ENCODE data around the gene HAUS2.
"Not testable (repeated sequence)": the region's sequence is repeated elsewhere in the genome, so short reads cannot be mapped to it uniquely, and the experiment has no call there.

HAUS2 gene

DNA sequence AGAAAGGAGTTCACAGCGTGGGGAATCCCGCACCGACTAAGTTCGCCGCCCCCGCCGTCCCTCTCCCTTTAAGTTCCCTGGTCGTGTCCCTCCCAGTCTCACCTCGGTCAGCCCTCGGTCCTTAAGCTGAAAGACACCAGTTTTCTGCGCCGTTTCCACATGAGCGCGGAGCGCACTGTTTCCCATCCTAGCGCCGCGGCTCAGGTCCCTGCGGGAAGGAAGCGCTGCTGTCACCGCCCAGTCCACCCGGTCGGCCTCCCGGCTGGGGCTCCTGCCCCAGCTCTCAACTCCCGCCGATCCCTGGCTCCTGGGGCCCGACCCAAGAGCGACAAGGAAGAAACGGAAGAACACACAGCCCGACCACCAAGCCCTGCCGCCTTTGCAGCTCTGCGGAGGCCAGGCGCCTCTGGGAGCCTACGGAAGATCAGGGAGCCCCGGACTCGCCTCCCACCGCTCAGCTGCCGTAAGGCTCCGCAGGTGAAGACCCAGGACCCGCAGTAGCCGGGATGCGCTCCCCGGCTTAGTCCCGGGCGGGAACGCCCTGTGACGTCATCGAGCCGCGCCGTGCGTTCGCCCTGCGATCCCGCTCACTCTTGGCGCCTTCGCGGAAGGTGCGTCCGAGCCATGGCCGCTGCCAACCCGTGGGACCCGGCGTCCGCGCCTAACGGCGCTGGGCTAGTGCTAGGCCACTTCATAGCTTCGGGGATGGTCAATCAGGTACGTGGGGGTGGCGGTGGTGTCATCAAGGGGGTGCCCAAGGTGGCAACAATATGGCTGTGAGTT is at the start of gene HAUS2, which contains the start of gene LRRC57:
Gene HAUS2, plus strand, starts transcription at position 590 of the 783 bp plus-strand sequence. Its CDS starts 35 bp downstream, at position 625.
Gene LRRC57, minus strand, starts transcription at position 545 of the 783 bp plus-strand sequence. Its CDS starts 359 bp downstream, at position 186.
- peak; percentile 80 to 81 for DNase-seq (ENCODE audit: low read depth in 2 of 2, low spot score in 1 of 2)

DNA sequence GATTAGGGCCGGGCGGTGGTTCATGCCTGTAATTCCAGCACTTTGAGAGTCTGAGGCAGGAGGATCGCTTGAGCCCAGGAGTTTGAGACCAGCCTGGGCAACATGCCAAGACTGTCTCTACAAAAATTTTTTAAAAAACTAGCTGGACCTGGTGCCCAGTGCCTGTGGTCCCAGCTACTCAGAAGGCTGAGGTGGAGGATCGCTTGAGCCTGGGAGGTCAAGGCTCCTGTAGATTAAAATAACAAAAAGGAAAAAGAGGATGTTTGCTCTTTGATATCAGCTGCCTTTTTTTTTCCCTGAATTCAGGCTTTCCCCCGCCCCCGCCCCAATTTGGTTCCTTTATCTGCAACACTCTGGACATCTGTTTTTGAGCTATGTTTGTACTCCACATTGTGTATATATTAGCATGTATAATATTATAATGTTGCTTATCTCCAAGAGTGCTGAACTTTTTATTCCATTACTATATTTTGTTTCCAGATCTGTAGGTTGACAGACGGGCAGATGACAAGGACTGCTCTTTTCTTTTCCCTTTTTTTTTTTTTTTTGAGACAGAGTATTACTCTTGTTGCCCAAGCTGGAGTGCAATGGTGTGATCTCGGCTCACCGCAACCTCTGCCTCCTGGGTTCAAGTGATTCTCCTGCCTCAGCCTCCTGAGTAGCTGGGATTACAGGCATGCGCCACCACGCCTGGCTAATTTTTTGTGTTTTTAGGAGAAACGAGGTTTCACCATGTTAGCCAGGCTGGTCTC is 48.6 kb upstream of the HAUS2 start:
- DNase-seq (ENCODE audit: low read depth in 2 of 2, low spot score in 1 of 2): no peak

DNA sequence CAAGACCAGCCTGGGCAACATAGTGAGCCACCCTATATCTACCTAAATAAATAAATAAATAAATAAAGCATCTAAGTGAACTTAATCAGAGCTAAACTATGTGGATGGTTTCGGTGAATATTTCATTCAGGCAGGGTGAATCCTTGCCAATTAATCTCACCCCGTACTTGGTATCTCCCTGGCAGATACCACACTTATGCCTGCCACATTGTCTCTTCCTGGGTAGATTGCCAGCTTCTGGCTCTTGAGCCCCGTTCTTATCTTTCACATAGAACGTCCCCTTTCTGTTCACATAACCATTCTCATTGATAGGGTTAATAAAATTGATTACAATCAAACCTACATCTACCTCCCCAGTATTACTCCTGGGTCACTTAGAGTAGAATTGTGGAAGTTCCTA is 46.2 kb upstream of the HAUS2 start:
- DNase-seq (ENCODE audit: low read depth in 2 of 2, low spot score in 1 of 2): no peak

DNA sequence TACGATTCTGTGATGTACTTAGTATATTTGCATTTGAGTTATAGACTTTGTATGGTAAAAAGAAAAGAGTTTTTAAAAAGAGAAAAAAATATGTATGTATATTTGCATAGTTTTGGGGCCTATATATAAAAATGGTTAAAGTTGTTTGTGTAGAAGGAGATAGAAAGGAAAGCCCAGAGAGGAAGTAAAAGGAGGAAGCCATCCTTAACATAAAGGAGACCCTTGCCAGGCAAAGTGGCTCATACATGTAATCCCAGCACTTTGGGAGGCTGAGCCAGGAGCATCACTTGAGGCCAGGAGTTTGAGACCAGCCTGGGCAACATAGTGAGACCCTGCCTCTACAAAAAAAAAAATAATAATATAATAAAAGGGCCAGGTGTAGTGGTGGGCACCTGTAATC is 44.8 kb upstream of the HAUS2 start:
- no peak for DNase-seq (ENCODE audit: low read depth in 2 of 2, low spot score in 1 of 2)

DNA sequence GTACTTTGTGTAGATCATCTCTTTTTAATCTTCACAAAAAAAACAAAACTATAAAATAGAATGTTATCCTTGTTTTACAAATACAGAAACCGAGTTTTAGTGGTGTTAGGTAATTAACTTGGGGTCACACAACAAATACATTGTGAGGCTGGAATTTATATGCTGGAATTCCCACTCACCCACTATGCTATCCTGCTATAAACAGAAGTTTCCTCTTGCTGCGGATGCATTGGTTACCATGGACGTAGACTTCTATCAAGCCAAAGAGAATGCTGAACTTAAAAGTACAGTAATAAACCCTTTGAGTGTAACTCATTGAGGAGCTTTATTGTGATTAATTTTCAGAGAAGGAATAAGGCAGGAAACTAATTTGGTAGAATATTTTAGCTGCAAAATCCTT is 44.0 kb upstream of the HAUS2 start:
- DNase-seq (ENCODE audit: low read depth in 2 of 2, low spot score in 1 of 2): no peak

DNA sequence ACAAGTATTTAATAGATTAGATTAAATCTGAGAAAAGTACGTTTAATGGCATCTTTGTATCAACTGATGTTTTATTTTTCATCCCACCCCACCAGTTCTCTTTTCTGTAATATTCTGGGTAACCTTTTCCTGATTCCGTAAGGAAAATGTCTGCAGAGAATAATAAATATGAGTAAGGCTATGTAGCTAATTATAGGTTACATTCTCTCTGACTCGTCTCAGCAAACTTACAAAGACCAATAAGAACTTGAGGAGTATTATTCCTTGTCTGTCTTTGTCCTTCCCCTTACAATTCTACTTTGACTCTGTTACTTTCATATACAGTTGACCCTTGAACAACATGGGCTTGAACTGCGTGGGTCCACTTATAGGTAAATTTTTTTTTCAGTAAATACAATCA is 41.1 kb upstream of the HAUS2 start:
- DNase-seq (ENCODE audit: low read depth in 2 of 2, low spot score in 1 of 2): no peak

DNA sequence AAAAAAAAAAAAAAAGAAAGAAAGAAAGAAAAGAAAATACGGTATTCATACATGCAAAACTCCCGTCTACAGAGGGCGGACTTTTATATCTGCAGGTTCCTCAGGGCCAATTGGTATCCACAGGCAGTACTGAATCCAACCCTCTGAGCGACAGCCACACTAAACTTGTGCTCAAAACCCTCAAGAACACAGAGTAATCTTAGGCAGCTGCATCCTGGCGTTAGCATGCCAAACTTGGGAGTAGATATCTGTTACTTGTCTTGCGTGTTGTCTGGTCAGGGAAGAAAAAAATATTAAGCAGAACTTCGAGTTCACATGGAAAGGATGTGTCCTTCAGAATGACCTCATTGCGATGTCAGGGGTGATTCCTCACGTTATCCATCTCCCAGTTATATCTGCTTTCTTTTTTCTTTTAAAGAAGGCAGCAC is 40.4 kb upstream of the HAUS2 start:
- no peak for DNase-seq (ENCODE audit: low read depth in 2 of 2, low spot score in 1 of 2)

DNA sequence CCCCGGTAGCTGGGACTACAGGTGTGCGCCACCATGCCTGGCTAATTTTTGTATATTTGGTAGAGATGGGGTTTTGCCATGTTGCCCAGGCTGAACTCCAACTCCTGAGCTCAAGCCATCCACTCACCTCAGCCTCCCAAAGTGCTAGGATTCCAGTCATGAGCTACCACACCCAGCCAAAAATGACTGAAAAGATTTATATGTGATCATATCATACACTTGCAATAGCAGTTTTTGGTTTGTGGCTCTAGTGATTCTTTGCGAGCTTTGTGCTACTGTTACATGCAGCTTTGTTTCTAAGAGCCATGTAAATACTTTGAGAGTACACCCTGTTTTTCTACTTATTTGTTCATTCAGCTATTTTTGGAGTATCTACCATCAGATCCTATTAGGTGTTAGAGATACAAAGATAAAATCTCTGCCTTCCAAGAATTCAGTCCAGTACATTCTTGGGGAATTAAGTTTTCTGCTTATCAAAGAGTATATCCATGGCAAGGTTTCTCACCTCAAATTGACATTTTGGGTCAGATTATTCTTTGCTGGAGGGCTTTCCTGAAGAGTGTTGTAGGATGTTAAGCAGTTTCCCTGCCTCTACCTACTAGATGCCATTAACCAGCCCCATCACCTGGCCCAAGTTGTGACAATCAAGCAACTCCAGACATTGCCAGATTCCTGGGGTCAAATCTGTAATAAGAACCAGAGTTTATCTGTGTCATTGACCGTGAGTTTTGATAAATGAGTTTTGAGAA is 38.2 kb upstream of the HAUS2 start:
- no peak for DNase-seq (ENCODE audit: low read depth in 2 of 2, low spot score in 1 of 2)

DNA sequence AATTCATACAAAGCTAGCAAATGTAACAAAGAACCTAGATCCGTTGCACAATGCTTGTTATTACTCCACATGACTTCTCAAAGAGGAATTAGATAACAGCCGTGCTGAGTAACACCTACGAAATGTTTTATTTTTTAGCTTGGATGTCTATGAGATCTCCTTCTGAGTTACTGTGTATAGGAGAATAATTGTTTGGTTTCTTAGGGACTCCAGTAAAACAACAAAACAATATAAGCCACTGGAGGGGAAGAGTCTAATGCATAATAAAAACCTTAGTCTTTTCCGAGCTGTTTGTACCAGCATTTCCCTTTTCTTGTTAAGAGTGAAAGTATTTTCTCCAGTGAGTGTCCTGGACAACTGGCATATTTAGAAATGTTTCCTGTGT is 37.6 kb upstream of the HAUS2 start:
- no peak for DNase-seq (ENCODE audit: low read depth in 2 of 2, low spot score in 1 of 2)

DNA sequence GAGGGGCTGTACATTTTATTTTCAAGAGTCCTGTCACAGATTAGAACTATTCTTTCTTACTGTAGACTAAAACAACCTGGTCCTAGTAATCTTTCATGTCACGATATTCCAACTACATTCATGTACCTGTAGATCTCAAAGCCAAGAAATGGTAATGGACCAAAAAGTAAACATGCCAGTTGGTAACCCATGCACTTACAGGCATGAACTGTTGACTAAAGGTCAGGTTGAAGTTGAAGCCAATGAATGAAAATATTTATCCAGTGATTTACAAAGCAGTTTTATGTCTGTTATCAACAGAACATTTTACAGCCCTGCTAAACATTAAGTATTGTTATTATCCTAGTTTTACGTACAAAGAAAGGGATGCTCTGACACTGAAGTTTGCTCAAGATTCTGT is 25.3 kb upstream of the HAUS2 start:
- no peak for DNase-seq (ENCODE audit: low read depth in 2 of 2, low spot score in 1 of 2)

DNA sequence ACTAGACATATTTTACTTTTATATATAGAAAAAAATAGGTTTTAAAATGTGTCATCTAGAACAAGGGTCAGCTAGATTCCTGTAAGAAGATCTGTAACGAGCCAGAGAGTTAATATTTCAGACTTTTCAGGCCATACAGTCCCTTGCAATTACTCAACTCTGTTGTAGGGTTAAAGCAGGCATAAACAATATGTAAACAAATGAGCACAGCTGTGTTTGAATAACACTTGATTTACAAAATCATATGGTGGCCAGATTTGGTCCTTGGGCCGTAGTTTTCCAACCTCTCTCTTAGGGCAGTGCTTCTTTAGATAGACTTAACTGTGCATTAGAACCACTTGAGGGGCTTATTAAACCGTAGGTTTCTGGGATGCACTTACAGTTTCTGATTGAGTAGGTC is 19.7 kb upstream of the HAUS2 start:
- no peak for DNase-seq (ENCODE audit: low read depth in 2 of 2, low spot score in 1 of 2)

DNA sequence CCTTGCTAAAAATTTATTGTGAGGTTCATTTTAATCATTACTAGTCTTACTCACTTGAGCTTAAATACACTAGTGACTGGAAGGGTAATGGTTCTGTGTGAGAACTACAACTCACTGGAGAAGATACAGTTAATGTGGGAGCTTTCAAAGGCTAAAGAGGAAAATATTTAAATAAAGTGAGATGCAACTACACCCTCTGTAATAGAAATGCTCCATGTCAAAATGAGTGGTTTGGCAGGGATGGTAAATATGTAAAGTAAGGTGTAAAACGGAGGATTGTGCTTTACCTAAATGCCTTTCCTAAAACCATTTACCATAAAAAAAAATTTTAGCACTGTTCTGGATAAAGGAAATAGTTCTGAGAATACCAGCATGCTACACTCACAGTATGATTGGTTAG is 15.4 kb upstream of the HAUS2 start:
- no peak for DNase-seq (ENCODE audit: low read depth in 2 of 2, low spot score in 1 of 2)

DNA sequence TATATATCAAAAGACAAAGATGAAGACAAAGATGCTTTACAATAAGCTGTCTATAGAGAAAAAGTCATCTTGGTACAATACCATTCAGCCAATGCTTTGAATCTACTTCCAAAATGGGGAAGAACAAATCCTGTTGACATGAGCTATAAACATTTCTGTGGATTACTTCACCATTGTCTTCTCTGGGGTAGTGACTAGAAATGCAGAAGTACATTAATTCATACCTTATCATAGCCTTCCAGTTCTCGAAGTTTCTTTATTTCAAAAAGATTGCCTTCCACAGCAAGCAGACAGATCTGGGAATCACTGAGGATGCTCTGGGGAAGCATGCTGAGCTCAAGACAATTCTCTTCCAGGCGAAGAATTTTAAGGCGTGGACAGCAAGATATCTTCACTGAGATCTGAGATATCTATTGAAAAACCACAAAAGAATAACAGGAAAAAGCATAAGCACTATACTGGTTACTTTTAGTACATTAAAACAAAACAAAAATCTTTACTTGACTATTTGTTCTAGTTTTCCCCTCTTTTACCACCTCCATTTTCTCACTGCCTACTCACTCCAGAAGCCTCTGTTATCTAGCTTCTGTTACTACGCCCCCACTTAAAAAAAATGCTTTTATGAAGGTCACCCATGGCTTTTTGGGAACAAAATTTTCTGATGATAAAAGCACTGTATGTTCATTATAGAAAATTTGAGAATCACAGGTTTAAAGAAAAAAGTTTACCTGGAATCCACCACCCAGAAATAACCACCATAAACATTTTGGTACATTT is 3.6 kb upstream of the HAUS2 start:
- no peak for DNase-seq (ENCODE audit: low read depth in 2 of 2, low spot score in 1 of 2)

DNA sequence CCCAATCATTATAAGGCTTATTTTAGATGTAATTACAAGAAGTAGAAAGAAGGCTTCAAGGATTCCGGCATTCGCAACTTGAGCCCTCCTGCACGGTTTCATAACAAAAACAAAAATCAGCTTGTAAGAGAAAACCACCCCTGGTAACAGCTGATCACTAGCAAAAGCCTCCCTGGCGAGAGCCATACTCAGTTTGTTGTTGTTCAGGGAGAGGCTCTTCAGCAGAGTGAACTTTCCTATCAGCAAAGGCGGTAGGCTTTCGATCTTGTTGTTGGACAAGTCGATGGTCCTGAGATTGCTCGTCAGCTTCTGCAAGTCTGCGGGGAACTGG is 755 bp upstream of the HAUS2 start:
- DNase-seq (ENCODE audit: low read depth in 2 of 2, low spot score in 1 of 2): no peak

DNA sequence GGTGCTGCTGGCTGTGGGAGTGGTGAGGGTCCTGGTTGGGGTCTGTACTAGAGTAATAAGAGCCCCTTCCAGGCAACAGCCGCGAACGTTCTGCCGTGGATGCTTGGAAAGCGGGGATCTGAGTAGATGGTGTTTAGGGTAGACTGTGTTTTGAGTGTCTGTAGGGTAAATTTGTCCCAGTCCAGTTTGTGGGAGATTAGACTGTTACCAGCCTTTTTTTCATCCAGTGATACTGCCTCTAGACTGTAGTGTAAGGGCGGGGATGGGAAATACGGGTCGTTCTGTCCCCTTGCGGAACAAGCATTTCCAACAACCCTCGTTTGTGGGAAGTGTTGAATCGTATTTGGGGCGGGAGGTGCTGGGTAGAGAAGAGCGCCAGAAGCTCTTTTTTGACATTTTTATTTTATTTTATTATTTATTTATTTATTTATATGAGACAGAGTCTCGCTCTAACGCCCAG is 424 bp downstream of the HAUS2 start:
- no peak for DNase-seq (ENCODE audit: low read depth in 2 of 2, low spot score in 1 of 2)

DNA sequence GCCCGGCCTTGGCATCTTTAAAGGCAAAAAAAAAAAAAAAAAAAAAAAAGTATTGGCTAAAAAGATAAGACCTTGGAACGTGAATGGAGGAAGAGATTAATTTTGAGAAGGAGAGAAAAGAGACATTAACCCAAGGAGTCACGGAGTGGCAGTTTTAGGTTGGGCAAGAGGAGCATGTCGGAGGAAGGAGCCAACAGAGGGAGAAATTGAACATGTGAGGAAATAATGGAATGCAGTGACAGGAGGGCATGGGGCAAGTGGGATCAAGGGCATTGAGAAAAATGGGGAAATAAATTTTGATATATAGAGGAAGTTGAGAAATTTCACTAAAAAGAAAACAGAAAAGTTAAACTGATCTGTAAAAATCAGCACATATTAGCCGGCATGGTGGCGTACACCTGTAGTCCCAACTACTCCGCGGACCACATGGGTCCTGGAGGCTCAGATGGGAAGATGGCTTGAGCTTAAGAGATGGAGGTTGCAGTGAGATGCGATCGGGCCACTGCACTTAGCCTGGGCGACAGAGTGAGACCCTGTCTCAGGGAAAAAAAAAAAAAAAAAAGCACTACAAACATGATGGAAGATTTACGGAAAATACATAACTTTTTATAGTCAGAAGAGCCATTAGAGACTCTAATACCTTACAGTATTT is 1.2 kb downstream of the HAUS2 start:
- DNase-seq (ENCODE audit: low read depth in 2 of 2, low spot score in 1 of 2): no peak

DNA sequence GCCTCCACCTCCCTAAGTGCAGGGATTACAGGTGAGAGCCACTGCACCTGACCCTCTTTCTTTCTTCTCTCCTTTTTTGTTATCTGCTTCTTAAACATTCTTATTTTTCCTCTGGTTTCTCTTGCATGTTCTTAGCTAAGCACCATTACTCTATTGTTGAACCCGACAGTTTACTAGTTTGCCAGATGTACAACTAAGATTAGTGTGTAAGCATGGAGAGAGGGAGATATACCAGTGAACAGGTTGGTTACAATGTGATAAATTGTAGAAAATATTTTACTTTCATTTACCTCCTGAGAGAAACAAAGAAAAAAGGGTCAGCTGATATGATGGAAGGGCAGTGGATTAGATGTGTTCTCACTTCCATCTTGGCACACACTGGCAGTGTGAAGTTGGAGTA is 4.9 kb downstream of the HAUS2 start:
- DNase-seq (ENCODE audit: low read depth in 2 of 2, low spot score in 1 of 2): no peak

DNA sequence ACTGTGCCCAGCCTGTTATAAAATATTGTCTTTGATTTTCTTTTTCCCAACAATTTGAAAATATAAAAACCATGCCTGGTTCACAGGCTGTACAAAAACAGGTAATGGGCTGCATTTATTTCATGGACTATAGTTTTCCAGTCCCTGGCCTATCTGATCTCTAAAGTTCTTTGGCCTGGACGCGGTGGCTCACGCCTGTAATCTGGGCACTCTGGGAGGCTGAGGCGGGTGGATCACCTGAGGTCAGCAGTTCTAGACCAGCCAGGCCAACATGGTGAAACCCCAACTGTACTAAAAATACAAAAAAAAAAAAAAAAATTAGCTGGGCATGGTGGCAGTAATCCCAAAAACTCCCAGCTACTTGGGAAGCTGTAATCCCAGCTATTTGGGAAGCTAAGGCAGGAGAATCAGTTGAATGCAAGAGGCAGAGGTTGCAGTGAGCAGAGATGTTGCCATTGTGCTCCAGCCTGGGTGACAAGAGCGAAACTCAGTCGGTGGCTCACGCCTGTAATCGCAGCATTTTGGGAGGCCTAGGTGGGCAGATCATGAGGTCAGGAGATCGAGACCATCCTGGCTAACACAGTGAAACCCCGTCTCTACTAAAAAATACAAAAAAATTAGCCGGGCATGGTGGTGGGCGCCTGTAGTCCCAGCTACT is 8.0 kb downstream of the HAUS2 start:
- not testable (repeated sequence) for DNase-seq (ENCODE audit: low read depth in 2 of 2, low spot score in 1 of 2)

DNA sequence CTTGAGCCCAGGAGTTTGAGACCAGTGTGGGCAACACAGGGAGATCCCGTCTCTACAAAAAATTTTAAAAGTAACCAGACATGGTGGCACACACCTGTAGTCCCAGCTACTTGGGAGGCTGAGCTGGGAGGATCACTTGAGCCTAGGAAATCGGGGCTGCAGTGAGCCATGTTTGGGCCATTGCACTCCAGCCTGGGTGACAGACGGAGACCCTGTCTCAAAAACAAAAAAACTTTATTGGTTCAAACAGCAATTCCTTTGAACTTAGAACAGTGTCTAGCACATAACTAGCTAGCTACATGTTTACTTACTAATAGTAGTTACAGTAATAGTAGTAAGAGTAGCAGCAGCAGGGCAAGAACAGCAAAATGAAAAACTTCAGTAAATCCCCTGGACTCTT is 10.1 kb downstream of the HAUS2 start:
- DNase-seq (ENCODE audit: low read depth in 2 of 2, low spot score in 1 of 2): no peak
